ENCODE measurements around the gene UQCRC1. TPM values are rescaled to one million over a fixed set of nuclear protein-coding genes. Genes with fewer than 3 reads are reported as not detected.

UQCRC1 gene
- total and polyA plus RNA-seq, 2 experiments from 2014 or later: 308 to 405 TPM

- Histone ChIP-seq H3K27me3 (no peaks in the 10 kb centered on the region), H2AFZ (no peak overlapping the region), H3K4me2 (peak overlapping the region; percentile 90), H3K4me3 (no peak overlapping the region), H3K9me2 (replicated peaks; ENCODE audit: insufficient read depth) (no peaks in the 10 kb centered on the region), H3K27ac (no peak overlapping the region), H3K36me3 (replicated peaks; ENCODE audit: insufficient read depth, low read depth) (no peaks in the 10 kb centered on the region), H3K4me1 (ENCODE audit: insufficient read depth) (peaks cover 22% of the 10 kb centered on the region), H4K20me1 (ENCODE audit: insufficient read depth, poor library complexity, severe bottlenecking) (peaks cover 8% of the 10 kb centered on the region), H3K9me3 (ENCODE audit: low read depth) (no peaks in the 10 kb centered on the region), H3K79me2 (peaks cover 12% of the 10 kb centered on the region)
- TF ChIP-seq CTCF (IDR thresholded peaks at IDR 0.05; ENCODE audit: poor library complexity) (no peak), EZH2 (IDR thresholded peaks at IDR 0.05; ENCODE audit: borderline replicate concordance) (no peak), EZH2phosphoT487 (IDR thresholded peaks at IDR 0.05; ENCODE audit: low read depth, severe bottlenecking, unreplicated experiment) (no peak)
- 78% methylated on average over 1 of the region's 2 CpGs for WGBS (ENCODE audit: low lambda C conversion rate, missing lambda C conversion rate)
- DNase-seq (ENCODE audit: low spot score): no peak
Observed at GRCh38 chr3:48633743-48634142, 24.3 kb upstream of the UQCRC1 start.

GRCh38 chr3:48633256-48633655 lies 23.8 kb upstream of the UQCRC1 start:
- H3K79me2 ChIP-seq: peaks cover 12% of the 10 kb centered on the region
- no peaks in the 10 kb centered on the region for H3K9me2 ChIP-seq (replicated peaks; ENCODE audit: insufficient read depth)
- H3K4me3 ChIP-seq: no peak overlapping the region
- no peak overlapping the region for H3K27ac ChIP-seq
- H3K4me2 ChIP-seq: peak overlapping the region; percentile 90
- no peaks in the 10 kb centered on the region for H3K36me3 ChIP-seq (replicated peaks; ENCODE audit: insufficient read depth, low read depth)
- no peak for DNase-seq (ENCODE audit: low spot score)
- H3K4me1 ChIP-seq (ENCODE audit: insufficient read depth): peaks cover 22% of the 10 kb centered on the region
- H3K9me3 ChIP-seq (ENCODE audit: low read depth): no peaks in the 10 kb centered on the region
- TF ChIP-seq EZH2phosphoT487 (IDR thresholded peaks at IDR 0.05; ENCODE audit: low read depth, severe bottlenecking, unreplicated experiment) (no peak), CTCF (IDR thresholded peaks at IDR 0.05; ENCODE audit: poor library complexity) (no peak), EZH2 (IDR thresholded peaks at IDR 0.05; ENCODE audit: borderline replicate concordance) (no peak)
- H2AFZ ChIP-seq: no peak overlapping the region
- WGBS (ENCODE audit: low lambda C conversion rate, missing lambda C conversion rate): 97% methylated on average over 15 of the region's 15 CpGs
- H4K20me1 ChIP-seq (ENCODE audit: insufficient read depth, poor library complexity, severe bottlenecking): peaks cover 8% of the 10 kb centered on the region
- no peaks in the 10 kb centered on the region for H3K27me3 ChIP-seq

GRCh38 chr3:48631516-48632448 lies 22.3 kb upstream of the UQCRC1 start:
- WGBS (ENCODE audit: low lambda C conversion rate, missing lambda C conversion rate): 96% methylated on average over 22 of the region's 22 CpGs

More at GRCh38 chr3:48631516-48632448, 22.3 kb upstream of the UQCRC1 start:
- no peak overlapping the region for H3K4me3 ChIP-seq
- peaks cover 12% of the 10 kb centered on the region for H3K79me2 ChIP-seq
- H3K36me3 ChIP-seq (replicated peaks; ENCODE audit: insufficient read depth, low read depth): no peaks in the 10 kb centered on the region
- H3K27ac ChIP-seq: no peak overlapping the region
- no peaks in the 10 kb centered on the region for H3K9me3 ChIP-seq (ENCODE audit: low read depth)
- no peak overlapping the region for H2AFZ ChIP-seq
- H3K4me1 ChIP-seq (ENCODE audit: insufficient read depth): peaks cover 18% of the 10 kb centered on the region
- H4K20me1 ChIP-seq (ENCODE audit: insufficient read depth, poor library complexity, severe bottlenecking): peaks cover 8% of the 10 kb centered on the region
- DNase-seq (ENCODE audit: low spot score): no peak
- H3K27me3 ChIP-seq: no peaks in the 10 kb centered on the region
- no peak for TF ChIP-seq EZH2phosphoT487 (IDR thresholded peaks at IDR 0.05; ENCODE audit: low read depth, severe bottlenecking, unreplicated experiment)
- TF ChIP-seq CTCF (IDR thresholded peaks at IDR 0.05; ENCODE audit: poor library complexity): no peak
- no peak for TF ChIP-seq EZH2 (IDR thresholded peaks at IDR 0.05; ENCODE audit: borderline replicate concordance)
- no peak overlapping the region for H3K4me2 ChIP-seq
- no peaks in the 10 kb centered on the region for H3K9me2 ChIP-seq (replicated peaks; ENCODE audit: insufficient read depth)
